T-cell (primary cell): ENCODE measurements around the gene MAN1B1. TPM values are rescaled to one million over a fixed set of nuclear protein-coding genes. Genes with fewer than 3 reads are reported as not detected.
"Not testable (repeated sequence)": the region's sequence is repeated elsewhere in the genome, so short reads cannot be mapped to it uniquely, and the experiment has no call there.

ENCODE experiments used
- ATAC-seq, 4 experiments: fragments of 200-7000 bp in 3 of 4; fragments of 150-1000 bp in 1 of 4; cut with Tn5 transposase; replicated peaks in 1 of 4; 1 replicate in 3 of 4; 2 replicates in 1 of 4; pipeline ENCODE4 v1.10.0; 2021; ENCODE audit warnings: moderate library complexity in 3 of 4, mild to moderate bottlenecking in 2 of 4, moderate number of reproducible peaks in 1 of 4
- CTCF ChIA-PET, 2 donors: fragments of 300-600 bp; sonication (Branson Sonifier 250); formaldehyde crosslinking; loops; one replicate each; lab custom pipeline; 2022; ENCODE audit warnings: antibody characterized with exemption in 2 of 2; lab: Charles Lee
- POLR2A ChIA-PET, 2 donors: fragments of 300-600 bp; sonication (Branson Sonifier 250); formaldehyde crosslinking; loops; one replicate each; lab custom pipeline; 2022; ENCODE audit warnings: antibody characterized with exemption in 2 of 2; lab: Charles Lee
- DNase-seq, 35 experiments: peaks; one replicate each; pipeline versions ENCODE4 v3.0.0 to v3.0.0-alpha.2; 2013 to 2023
- H3K27ac ChIP-seq: one replicate; pipeline ENCODE4 v1.5.1; 2013; ENCODE audit warnings: low read length
- H3K27me3 ChIP-seq, 2 experiments: replicated peaks in 1 of 2; 1 replicate in 1 of 2; 2 replicates in 1 of 2; pipeline versions ENCODE4 v1.6.1 to v1.7.0; 2013; ENCODE audit warnings: low read length in 1 of 2, mixed read lengths in 1 of 2; ENCODE audit not compliant: control insufficient read depth in 2 of 2, insufficient read depth in 2 of 2; ENCODE audit errors: extremely low read depth in 1 of 2
- H3K36me3 ChIP-seq, 2 donors: 1 replicate in 1 of 2; 2 replicates in 1 of 2; pipeline versions ENCODE4 v1.6.1 to v1.7.0; 2013; ENCODE audit warnings: low read length in 1 of 2; ENCODE audit not compliant: control insufficient read depth in 2 of 2, insufficient read depth in 1 of 2; ENCODE audit errors: extremely low read depth in 1 of 2
- H3K4me1 ChIP-seq, 2 experiments: 1 replicate in 1 of 2; 2 replicates in 1 of 2; pipeline versions ENCODE4 v1.6.1 to v1.7.0; 2013; ENCODE audit warnings: low read length in 2 of 2, mixed read lengths in 1 of 2; ENCODE audit not compliant: insufficient read depth in 2 of 2, control insufficient read depth in 1 of 2; ENCODE audit errors: extremely low read depth in 1 of 2
- H3K4me3 ChIP-seq, 2 donors: 1 replicate in 1 of 2; 2 replicates in 1 of 2; pipeline versions ENCODE4 v1.5.1 to v1.7.0; 2013; ENCODE audit warnings: mild to moderate bottlenecking in 2 of 2, low read length in 1 of 2, moderate library complexity in 1 of 2; ENCODE audit not compliant: control insufficient read depth in 1 of 2; ENCODE audit errors: extremely low read depth in 1 of 2
- H3K9me3 ChIP-seq: 2 replicates; pipeline ENCODE4 v1.7.0; 2013
- H3K27ac Mint-ChIP-seq, 2 donors: one replicate each; pipeline ENCODE4 v1.8.0; 2020 to 2021; ENCODE audit warnings: mild to moderate bottlenecking in 2 of 2, mixed read lengths in 2 of 2
- H3K27me3 Mint-ChIP-seq, 2 donors: one replicate each; pipeline ENCODE4 v1.8.0; 2021 to 2022; ENCODE audit warnings: mixed read lengths in 2 of 2
- H3K36me3 Mint-ChIP-seq: one replicate; pipeline ENCODE4 v1.8.0; 2021; ENCODE audit warnings: mixed read lengths
- H3K4me1 Mint-ChIP-seq, 3 donors: one replicate each; pipeline ENCODE4 v1.8.0; 2020 to 2022; ENCODE audit warnings: mixed read lengths in 3 of 3, mild to moderate bottlenecking in 1 of 3
- H3K4me3 Mint-ChIP-seq, 3 donors: one replicate each; pipeline ENCODE4 v1.8.0; 2020 to 2022; ENCODE audit warnings: mild to moderate bottlenecking in 3 of 3, mixed read lengths in 3 of 3, moderate library complexity in 3 of 3
- H3K9me3 Mint-ChIP-seq, 3 donors: one replicate each; pipeline ENCODE4 v1.8.0; 2020 to 2022; ENCODE audit warnings: mixed read lengths in 3 of 3
- WGBS: methylation state at CpG from one replicate; pipeline ENCODE4 v1.1.5; 2013; ENCODE audit warnings: missing lambda C conversion rate; ENCODE audit not compliant: insufficient coverage; 5-methylcytosine and 5-hydroxymethylcytosine counted together
- total RNA-seq, 35 experiments: library from RNA in 6 of 35; stranded (reverse) in 6 of 35; fragments of 120-200 nt in 1 of 35; gene quantifications; one replicate each; pipeline versions ENCODE4 v1.2.1 to v1.2.4 and lab custom pipeline; 2013 to 2026

MAN1B1 gene
- total RNA-seq, 5 donors from 2014 or later (not counting 1 experiment from before 2014, with no cell fraction given) = 62.0 to 91.5 (median 84.8) TPM

- H3K36me3 ChIP-seq = peaks cover 3 to 17% of the 10 kb centered on the region in 2 donors
- H3K27ac ChIP-seq = no peak overlapping the region
- DNase-seq = no peak
- ChIA-PET POLR2A (no interaction called here), CTCF (no interaction called here)
- peaks cover 0 to 2% of the 10 kb centered on the region in 2 experiments for H3K27me3 ChIP-seq
- no peaks in the 10 kb centered on the region for H3K9me3 ChIP-seq
- no peak overlapping the region for H3K27ac Mint-ChIP-seq
- H3K4me1 ChIP-seq = peaks cover 4 to 27% of the 10 kb centered on the region in 2 experiments
- no peaks in the 10 kb centered on the region for H3K9me3 Mint-ChIP-seq
- H3K4me1 Mint-ChIP-seq = peaks cover 5 to 13% (median 5%) of the 10 kb centered on the region in 3 donors
- peak overlapping the region in 1 of 3 donors; percentile 23 for H3K4me3 Mint-ChIP-seq
- WGBS = 67% methylated on average over 3 of the region's 6 CpGs
- H3K4me3 ChIP-seq = no peak overlapping the region
- no peaks in the 10 kb centered on the region for H3K36me3 Mint-ChIP-seq
- no peak for ATAC-seq
- H3K27me3 Mint-ChIP-seq = no peaks in the 10 kb centered on the region
Observed at GRCh38 chr9:137116027-137116507, 29.3 kb downstream of the MAN1B1 start.

- ATAC-seq (no peak), DNase-seq (no peak)
- Histone ChIP-seq H3K36me3 (peaks cover 3 to 13% of the 10 kb centered on the region in 2 donors), H3K4me3 (no peak overlapping the region), H3K9me3 (no peaks in the 10 kb centered on the region), H3K27me3 (peaks cover 0 to 2% of the 10 kb centered on the region in 2 experiments), H3K27ac (no peak overlapping the region), H3K4me1 (peaks cover 4 to 29% of the 10 kb centered on the region in 2 experiments)
- no peaks in the 10 kb centered on the region for H3K9me3 Mint-ChIP-seq
- no peaks in the 10 kb centered on the region for H3K27me3 Mint-ChIP-seq
- WGBS = 97% methylated on average over 7 of the region's 17 CpGs
- no peaks in the 10 kb centered on the region for H3K36me3 Mint-ChIP-seq
- CTCF ChIA-PET = interaction anchor here in 1 of 2 donors (1.0 kb wide), 1 partner anchor 21 kb away, joined by 3 read pairs; no protein-coding TSS in a partner anchor
- H3K4me1 Mint-ChIP-seq = peaks cover 5 to 13% (median 5%) of the 10 kb centered on the region in 3 donors
- POLR2A ChIA-PET = no interaction called here
- H3K4me3 Mint-ChIP-seq = peak overlapping the region in 2 of 3 donors; percentile 13 to 18
- H3K27ac Mint-ChIP-seq = no peak overlapping the region
Observed at GRCh38 chr9:137116728-137117127, 29.9 kb downstream of the MAN1B1 start.

GRCh38 chr9:137117269-137117731, 30.5 kb downstream of the MAN1B1 start:
- ChIA-PET POLR2A (no interaction called here), CTCF (interaction anchor here in 1 of 2 donors (1.0 kb wide), 1 partner anchor 22 kb away, joined by 3 read pairs; no protein-coding TSS in a partner anchor)
- H3K9me3 Mint-ChIP-seq = no peaks in the 10 kb centered on the region
- ATAC-seq (no peak), DNase-seq (no peak)
- peaks cover 3 to 9% of the 10 kb centered on the region in 2 donors for H3K36me3 ChIP-seq
- no peak overlapping the region for H3K27ac ChIP-seq
- H3K4me1 ChIP-seq = peaks cover 4 to 26% of the 10 kb centered on the region in 2 experiments
- H3K36me3 Mint-ChIP-seq = no peaks in the 10 kb centered on the region
- H3K9me3 ChIP-seq = no peaks in the 10 kb centered on the region
- no peak overlapping the region for H3K4me3 ChIP-seq
- WGBS = 96% methylated on average over 6 of the region's 15 CpGs
- H3K4me3 Mint-ChIP-seq = peak overlapping the region in 2 of 3 donors; percentile 13 to 18
- H3K4me1 Mint-ChIP-seq = peaks cover 5 to 16% (median 7%) of the 10 kb centered on the region in 3 donors
- peaks cover 0 to 2% of the 10 kb centered on the region in 2 experiments for H3K27me3 ChIP-seq
- H3K27ac Mint-ChIP-seq = no peak overlapping the region
- H3K27me3 Mint-ChIP-seq = no peaks in the 10 kb centered on the region

GRCh38 chr9:137118092-137118603, 31.4 kb downstream of the MAN1B1 start:
- H3K9me3 Mint-ChIP-seq, H3K36me3 Mint-ChIP-seq, POLR2A ChIA-PET, CTCF ChIA-PET, H3K27me3 Mint-ChIP-seq, H3K4me3 Mint-ChIP-seq, H3K4me3 ChIP-seq, H3K36me3 ChIP-seq, H3K27me3 ChIP-seq, H3K27ac Mint-ChIP-seq, ATAC-seq, H3K9me3 ChIP-seq, DNase-seq, H3K27ac ChIP-seq: not testable (repeated sequence)
- peaks cover 6 to 15% (median 11%) of the 10 kb centered on the region in 3 donors for H3K4me1 Mint-ChIP-seq
- WGBS = 95% methylated on average over 9 of the region's 12 CpGs
- peaks cover 4 to 18% of the 10 kb centered on the region in 2 experiments for H3K4me1 ChIP-seq

GRCh38 chr9:137121927-137122795, 35.4 kb downstream of the MAN1B1 start:
- H3K36me3 ChIP-seq, H3K4me3 ChIP-seq, H3K27ac ChIP-seq, H3K27me3 Mint-ChIP-seq, H3K9me3 ChIP-seq, H3K27ac Mint-ChIP-seq, DNase-seq, H3K27me3 ChIP-seq, H3K9me3 Mint-ChIP-seq, POLR2A ChIA-PET, H3K36me3 Mint-ChIP-seq: not testable (repeated sequence)
- CTCF ChIA-PET = interaction anchor here (0.5 to 1.2 kb wide), 4 partner anchors 9 to 123 kb away, joined by 3 to 4 read pairs (median 3); partner anchors contain the start of gene MAN1B1 (in 1 of the 2)
- 86% methylated on average over 7 of the region's 25 CpGs for WGBS
- Mint-ChIP-seq H3K4me3 (peak overlapping the region in 1 of 3 donors; percentile 31), H3K4me1 (peaks cover 9 to 22% (median 20%) of the 10 kb centered on the region in 3 donors)
- peaks cover 6 to 10% of the 10 kb centered on the region in 2 experiments for H3K4me1 ChIP-seq
- ATAC-seq = peak in 1 of 4 experiments; percentile 19

GRCh38 chr9:137122796-137123467, 36.1 kb downstream of the MAN1B1 start:
- H3K9me3 Mint-ChIP-seq, H3K27ac Mint-ChIP-seq, H3K4me3 ChIP-seq, H3K36me3 ChIP-seq, H3K27me3 Mint-ChIP-seq, H3K27ac ChIP-seq, POLR2A ChIA-PET, DNase-seq, H3K36me3 Mint-ChIP-seq, H3K4me3 Mint-ChIP-seq, H3K9me3 ChIP-seq, ATAC-seq, H3K27me3 ChIP-seq: not testable (repeated sequence)
- peaks cover 15 to 29% (median 27%) of the 10 kb centered on the region in 3 donors for H3K4me1 Mint-ChIP-seq
- CTCF ChIA-PET = interaction anchor here in 1 of 2 donors (0.7 to 1.2 kb wide), 3 partner anchors 32 to 124 kb away, joined by 3 to 4 read pairs (median 3); partner anchors contain the start of gene MAN1B1
- WGBS = 73% methylated on average over 8 of the region's 16 CpGs
- H3K4me1 ChIP-seq = peaks cover 11 to 18% of the 10 kb centered on the region in 2 experiments
